SIG-M5 treated with dmso at 0.1 percent for 504 hours (cell line): ENCODE data around the gene EXOC1L.

Source experiments
- DNase-seq: peaks from one replicate; lab custom pipeline; 2025; ENCODE audit not compliant: unreplicated experiment; lab: John Stamatoyannopoulos, UW

Gene EXOC1L

GRCh38 chr4:55879224-55879623, 59.6 kb downstream of the EXOC1L start:
- no peak for DNase-seq

- DNase-seq = no peak
These were observed 61.2 kb downstream of the EXOC1L start for GRCh38 chr4:55880652-55881280.

- no peak for DNase-seq
These were observed 64.7 kb downstream of the EXOC1L start for GRCh38 chr4:55884093-55884850.

GRCh38 chr4:55884851-55885219, 65.2 kb downstream of the EXOC1L start:
- DNase-seq = no peak
